Liver (tissue), 3 donors: ENCODE results near the gene APBB3.

ENCODE experiments used
- TAF1 ChIP-seq: conservative IDR thresholded peaks from 2 replicates; pipeline ENCODE4 v1.6.1; 2016; ENCODE audit warnings: antibody characterized with exemption, mild to moderate bottlenecking
- TF ChIP-seq, protein P1 (sequence below): fragments of 150-350 bp; IDR thresholded peaks from 2 replicates; pipeline ENCODE4 v1.5.1; 2017; ENCODE audit warnings: improper control_type of control experiment, low read depth, low read length; ENCODE audit not compliant: missing input control
- TF ChIP-seq, protein P2 (sequence below): IDR thresholded peaks from 2 replicates; pipeline ENCODE4 v1.6.1; 2016; ENCODE audit warnings: antibody characterized with exemption
- TF ChIP-seq, protein P3 (sequence below): IDR thresholded peaks from 2 replicates; pipeline ENCODE4 v1.6.1; 2016; ENCODE audit warnings: antibody characterized with exemption, mild to moderate bottlenecking
- donor health status: healthy.
- donor health status: healthy.

DNA sequence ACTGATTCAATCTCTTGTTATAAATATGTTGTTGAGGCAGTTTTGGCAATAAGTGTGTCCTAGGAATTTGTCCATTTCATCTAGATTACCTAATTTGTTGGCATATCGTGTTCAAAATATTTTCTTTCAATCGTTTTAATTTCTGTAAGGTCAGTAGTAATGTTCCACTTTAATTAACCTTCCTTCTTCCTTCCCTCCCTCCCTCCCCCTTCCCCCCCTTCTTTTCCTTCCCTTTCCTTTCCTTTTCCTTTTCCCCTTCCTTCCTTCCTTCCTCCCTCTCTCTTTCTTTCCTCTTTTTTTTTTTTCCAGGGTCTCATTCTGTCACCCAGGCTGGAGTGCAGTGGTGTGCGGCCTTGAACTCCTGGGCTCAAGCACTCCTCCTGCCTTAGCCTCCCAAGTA, 41.5 kb upstream of the APBB3 start:
- TF ChIP-seq, protein P1, sequence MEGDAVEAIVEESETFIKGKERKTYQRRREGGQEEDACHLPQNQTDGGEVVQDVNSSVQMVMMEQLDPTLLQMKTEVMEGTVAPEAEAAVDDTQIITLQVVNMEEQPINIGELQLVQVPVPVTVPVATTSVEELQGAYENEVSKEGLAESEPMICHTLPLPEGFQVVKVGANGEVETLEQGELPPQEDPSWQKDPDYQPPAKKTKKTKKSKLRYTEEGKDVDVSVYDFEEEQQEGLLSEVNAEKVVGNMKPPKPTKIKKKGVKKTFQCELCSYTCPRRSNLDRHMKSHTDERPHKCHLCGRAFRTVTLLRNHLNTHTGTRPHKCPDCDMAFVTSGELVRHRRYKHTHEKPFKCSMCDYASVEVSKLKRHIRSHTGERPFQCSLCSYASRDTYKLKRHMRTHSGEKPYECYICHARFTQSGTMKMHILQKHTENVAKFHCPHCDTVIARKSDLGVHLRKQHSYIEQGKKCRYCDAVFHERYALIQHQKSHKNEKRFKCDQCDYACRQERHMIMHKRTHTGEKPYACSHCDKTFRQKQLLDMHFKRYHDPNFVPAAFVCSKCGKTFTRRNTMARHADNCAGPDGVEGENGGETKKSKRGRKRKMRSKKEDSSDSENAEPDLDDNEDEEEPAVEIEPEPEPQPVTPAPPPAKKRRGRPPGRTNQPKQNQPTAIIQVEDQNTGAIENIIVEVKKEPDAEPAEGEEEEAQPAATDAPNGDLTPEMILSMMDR = no peak
- TF ChIP-seq, protein P2, sequence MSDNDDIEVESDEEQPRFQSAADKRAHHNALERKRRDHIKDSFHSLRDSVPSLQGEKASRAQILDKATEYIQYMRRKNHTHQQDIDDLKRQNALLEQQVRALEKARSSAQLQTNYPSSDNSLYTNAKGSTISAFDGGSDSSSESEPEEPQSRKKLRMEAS = no peak
- no peak for TF ChIP-seq TAF1
- TF ChIP-seq, protein P3, sequence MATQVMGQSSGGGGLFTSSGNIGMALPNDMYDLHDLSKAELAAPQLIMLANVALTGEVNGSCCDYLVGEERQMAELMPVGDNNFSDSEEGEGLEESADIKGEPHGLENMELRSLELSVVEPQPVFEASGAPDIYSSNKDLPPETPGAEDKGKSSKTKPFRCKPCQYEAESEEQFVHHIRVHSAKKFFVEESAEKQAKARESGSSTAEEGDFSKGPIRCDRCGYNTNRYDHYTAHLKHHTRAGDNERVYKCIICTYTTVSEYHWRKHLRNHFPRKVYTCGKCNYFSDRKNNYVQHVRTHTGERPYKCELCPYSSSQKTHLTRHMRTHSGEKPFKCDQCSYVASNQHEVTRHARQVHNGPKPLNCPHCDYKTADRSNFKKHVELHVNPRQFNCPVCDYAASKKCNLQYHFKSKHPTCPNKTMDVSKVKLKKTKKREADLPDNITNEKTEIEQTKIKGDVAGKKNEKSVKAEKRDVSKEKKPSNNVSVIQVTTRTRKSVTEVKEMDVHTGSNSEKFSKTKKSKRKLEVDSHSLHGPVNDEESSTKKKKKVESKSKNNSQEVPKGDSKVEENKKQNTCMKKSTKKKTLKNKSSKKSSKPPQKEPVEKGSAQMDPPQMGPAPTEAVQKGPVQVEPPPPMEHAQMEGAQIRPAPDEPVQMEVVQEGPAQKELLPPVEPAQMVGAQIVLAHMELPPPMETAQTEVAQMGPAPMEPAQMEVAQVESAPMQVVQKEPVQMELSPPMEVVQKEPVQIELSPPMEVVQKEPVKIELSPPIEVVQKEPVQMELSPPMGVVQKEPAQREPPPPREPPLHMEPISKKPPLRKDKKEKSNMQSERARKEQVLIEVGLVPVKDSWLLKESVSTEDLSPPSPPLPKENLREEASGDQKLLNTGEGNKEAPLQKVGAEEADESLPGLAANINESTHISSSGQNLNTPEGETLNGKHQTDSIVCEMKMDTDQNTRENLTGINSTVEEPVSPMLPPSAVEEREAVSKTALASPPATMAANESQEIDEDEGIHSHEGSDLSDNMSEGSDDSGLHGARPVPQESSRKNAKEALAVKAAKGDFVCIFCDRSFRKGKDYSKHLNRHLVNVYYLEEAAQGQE = no peak
